Choroid plexus epithelial cell (primary cell): ENCODE results near the gene BCAS3.

Experiments
- DNase-seq: peaks from one replicate; pipeline ENCODE4 v3.0.0-alpha.2; 2010; ENCODE audit warnings: low read depth
- H3K4me3 ChIP-seq: 2 replicates; pipeline ENCODE4 v1.5.1; 2011; ENCODE audit warnings: low read depth, mild to moderate bottlenecking, control low read depth, low read length, moderate library complexity
- CTCF ChIP-seq: conservative IDR thresholded peaks from 2 replicates; pipeline ENCODE4 v1.5.1; 2011; ENCODE audit warnings: low read depth, mild to moderate bottlenecking, control low read depth, inconsistent platforms, low read length, moderate library complexity

BCAS3 gene

GRCh38 chr17:61201211-61201610 lies 523.6 kb downstream of the BCAS3 start:
- TF ChIP-seq CTCF = no peak
- peak; percentile 43 for DNase-seq
- no peak overlapping the region for H3K4me3 ChIP-seq

GRCh38 chr17:61202564-61202963 lies 524.9 kb downstream of the BCAS3 start:
- TF ChIP-seq CTCF = no peak
- H3K4me3 ChIP-seq = no peak overlapping the region
- peak; percentile 44 for DNase-seq

GRCh38 chr17:61203671-61204131 lies 526.0 kb downstream of the BCAS3 start:
- H3K4me3 ChIP-seq = no peak overlapping the region
- peak; percentile 19 for DNase-seq
- no peak for TF ChIP-seq CTCF

- no peak overlapping the region for H3K4me3 ChIP-seq
- TF ChIP-seq CTCF = no peak
- no peak for DNase-seq
These were observed 526.8 kb downstream of the BCAS3 start for GRCh38 chr17:61204456-61204855.

GRCh38 chr17:61205401-61205800 lies 527.8 kb downstream of the BCAS3 start:
- no peak overlapping the region for H3K4me3 ChIP-seq
- DNase-seq = no peak
- TF ChIP-seq CTCF = no peak

GRCh38 chr17:61205931-61206330 lies 528.3 kb downstream of the BCAS3 start:
- no peak for DNase-seq
- TF ChIP-seq CTCF = no peak
- H3K4me3 ChIP-seq = no peak overlapping the region

GRCh38 chr17:61206922-61207321 lies 529.3 kb downstream of the BCAS3 start:
- H3K4me3 ChIP-seq = no peak overlapping the region
- no peak for DNase-seq
- no peak for TF ChIP-seq CTCF
